Measurements from ENCODE around the gene FOXR2. TPM values are rescaled to one million over a fixed set of nuclear protein-coding genes. Genes with fewer than 3 reads are reported as not detected.

Gene FOXR2
- total RNA-seq, result not detected in 2 replicates

DNA sequence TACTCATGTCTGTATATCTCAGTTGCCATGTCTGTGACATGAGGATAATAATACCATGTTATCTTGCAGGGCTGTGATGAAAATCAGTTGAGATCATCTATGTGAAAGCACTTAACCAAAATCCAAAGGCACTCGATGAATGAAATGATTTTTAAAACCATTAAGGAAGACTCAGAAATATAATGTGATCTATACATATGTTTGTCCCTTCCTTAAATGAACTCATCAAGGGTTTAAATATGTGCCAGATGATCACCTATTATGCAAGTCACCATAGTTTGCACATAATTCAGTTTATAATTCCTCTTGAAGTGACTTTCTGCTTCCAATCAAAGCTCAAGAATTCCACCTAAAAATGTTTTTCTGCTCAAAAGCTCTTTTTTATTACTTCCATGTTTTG, at the start of gene FOXR2:
FOXR2 (plus strand) TSS at position 301 of the 400 bp plus-strand sequence. CDS start 312 bp downstream, outside the sequence.

Other genes starting within 250 kb of the FOXR2 start
- gene MAGEH1, start 171.3 kb upstream of the FOXR2 start, total RNA-seq, result 21.5 and 31.4 TPM in 2 replicates
- gene USP51, start 133.6 kb upstream of the FOXR2 start, total RNA-seq, result 0.36 and 1.5 TPM in 2 replicates
- 8.3 and 13.4 TPM in 2 replicates for gene RRAGB, start 94.3 kb downstream of the FOXR2 start, total RNA-seq

Measured in cardiac atrium fibroblast (primary cell).